Tibial nerve (tissue), 3 donors: ENCODE measurements around the gene NBAS.

Experiments used
- POLR2A ChIP-seq, 2 donors: fragments of 450-650 bp; IDR thresholded peaks; one replicate each; pipeline ENCODE4 v1.6.1; 2017; ENCODE audit warnings: antibody characterized with exemption in 2 of 2, mild to moderate bottlenecking in 2 of 2, moderate library complexity in 2 of 2
- TF ChIP-seq, protein P1 (sequence below), 5 experiments: fragments of 200-600 bp in 3 of 5; fragments of 450-650 bp in 2 of 5; sonication (generic) in 3 of 5; IDR thresholded peaks; one replicate each; pipeline ENCODE4 v1.5.1; 2016 to 2019; ENCODE audit warnings: antibody characterized with exemption in 5 of 5, mild to moderate bottlenecking in 3 of 5, moderate library complexity in 2 of 5

DNA sequence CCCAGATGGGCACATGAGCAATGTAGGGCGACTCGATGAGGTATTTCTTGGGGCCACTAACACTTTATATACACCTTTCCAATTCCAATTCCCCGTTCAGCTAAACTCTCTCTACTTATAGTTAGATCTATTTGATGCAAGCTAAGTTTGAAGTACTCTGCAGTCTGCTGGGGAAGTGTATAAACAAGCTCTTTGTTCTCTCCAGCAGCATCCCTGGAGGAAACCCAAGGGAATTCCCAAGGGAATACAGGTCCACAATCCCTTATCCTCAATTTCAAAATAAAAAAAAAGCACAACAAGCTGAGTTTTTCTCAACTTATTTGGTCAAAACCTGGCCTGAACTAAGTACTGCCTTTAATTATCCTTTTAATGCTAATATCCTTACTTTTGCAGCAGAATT is 433.3 kb downstream of the NBAS start:
- TF ChIP-seq POLR2A (IDR thresholded peaks at IDR 0.05) = no peak
- TF ChIP-seq, protein P1, sequence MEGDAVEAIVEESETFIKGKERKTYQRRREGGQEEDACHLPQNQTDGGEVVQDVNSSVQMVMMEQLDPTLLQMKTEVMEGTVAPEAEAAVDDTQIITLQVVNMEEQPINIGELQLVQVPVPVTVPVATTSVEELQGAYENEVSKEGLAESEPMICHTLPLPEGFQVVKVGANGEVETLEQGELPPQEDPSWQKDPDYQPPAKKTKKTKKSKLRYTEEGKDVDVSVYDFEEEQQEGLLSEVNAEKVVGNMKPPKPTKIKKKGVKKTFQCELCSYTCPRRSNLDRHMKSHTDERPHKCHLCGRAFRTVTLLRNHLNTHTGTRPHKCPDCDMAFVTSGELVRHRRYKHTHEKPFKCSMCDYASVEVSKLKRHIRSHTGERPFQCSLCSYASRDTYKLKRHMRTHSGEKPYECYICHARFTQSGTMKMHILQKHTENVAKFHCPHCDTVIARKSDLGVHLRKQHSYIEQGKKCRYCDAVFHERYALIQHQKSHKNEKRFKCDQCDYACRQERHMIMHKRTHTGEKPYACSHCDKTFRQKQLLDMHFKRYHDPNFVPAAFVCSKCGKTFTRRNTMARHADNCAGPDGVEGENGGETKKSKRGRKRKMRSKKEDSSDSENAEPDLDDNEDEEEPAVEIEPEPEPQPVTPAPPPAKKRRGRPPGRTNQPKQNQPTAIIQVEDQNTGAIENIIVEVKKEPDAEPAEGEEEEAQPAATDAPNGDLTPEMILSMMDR (IDR thresholded peaks at IDR 0.05) = no peak
